HG02970 (cell line): ENCODE results near the gene NAALADL2.
"Not testable (repeated sequence)": the region's sequence is repeated elsewhere in the genome, so short reads cannot be mapped to it uniquely, and the experiment has no call there.

Source experiments
- ATAC-seq: cut with Tn5 transposase; IDR thresholded peaks from one replicate; pipeline ENCODE4 v1.9.1; 2021; ENCODE audit warnings: mild to moderate bottlenecking, moderate library complexity, moderate number of reproducible peaks; ENCODE audit not compliant: unreplicated experiment, low FRiP score

Gene NAALADL2

GRCh38 chr3:175118382-175118941 is 259.3 kb downstream of the NAALADL2 start:
- ATAC-seq: no peak

DNA sequence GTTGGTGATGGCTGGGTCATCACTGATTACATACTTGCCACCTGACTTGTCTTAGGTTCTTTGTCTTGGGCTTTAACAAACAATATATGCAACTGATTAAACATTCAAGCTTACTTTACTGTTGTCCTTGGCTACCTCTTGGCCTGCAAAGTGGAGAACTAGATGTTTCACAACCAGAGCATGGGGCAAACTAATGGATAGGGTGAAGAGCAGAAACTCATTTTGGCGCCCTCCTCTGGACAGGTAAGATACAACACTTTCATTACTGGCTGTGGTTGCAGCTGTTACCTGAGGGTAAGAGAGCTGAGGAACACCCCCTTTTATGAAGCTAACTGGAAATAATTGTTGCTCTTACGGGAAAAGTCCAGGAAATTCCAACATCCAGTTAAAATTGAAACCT is 262.1 kb downstream of the NAALADL2 start:
- no peak for ATAC-seq

DNA sequence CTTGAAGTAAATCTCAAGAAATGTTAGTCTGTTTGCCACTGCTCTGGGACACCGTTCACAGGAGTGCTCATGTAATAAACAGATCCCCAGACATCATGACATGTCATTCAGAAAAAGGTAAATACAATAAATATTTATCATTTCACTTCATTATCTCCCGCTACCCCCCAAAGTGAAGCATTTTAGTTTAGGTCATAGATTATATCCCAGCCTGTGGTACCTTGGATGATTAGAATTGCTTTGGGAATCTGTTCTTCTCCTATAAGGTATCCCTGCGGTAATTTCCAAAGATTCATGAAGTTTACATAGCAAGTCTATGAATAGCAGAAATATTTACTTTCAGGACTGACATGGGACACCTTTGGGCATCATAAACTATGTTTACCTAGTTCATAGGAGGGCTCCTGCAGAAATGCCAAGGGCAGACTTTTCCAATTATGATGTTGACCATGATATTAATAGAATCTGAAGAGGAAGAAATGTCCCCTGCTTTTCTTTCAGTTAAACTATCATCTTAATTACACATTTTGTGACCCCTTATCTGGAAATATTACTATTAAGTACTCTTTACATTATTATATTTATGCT is 268.0 kb downstream of the NAALADL2 start:
- ATAC-seq: no peak

- ATAC-seq: no peak
Measured at GRCh38 chr3:175129126-175129525, 270.0 kb downstream of the NAALADL2 start.

GRCh38 chr3:175129571-175129970 is 270.4 kb downstream of the NAALADL2 start:
- ATAC-seq: no peak

DNA sequence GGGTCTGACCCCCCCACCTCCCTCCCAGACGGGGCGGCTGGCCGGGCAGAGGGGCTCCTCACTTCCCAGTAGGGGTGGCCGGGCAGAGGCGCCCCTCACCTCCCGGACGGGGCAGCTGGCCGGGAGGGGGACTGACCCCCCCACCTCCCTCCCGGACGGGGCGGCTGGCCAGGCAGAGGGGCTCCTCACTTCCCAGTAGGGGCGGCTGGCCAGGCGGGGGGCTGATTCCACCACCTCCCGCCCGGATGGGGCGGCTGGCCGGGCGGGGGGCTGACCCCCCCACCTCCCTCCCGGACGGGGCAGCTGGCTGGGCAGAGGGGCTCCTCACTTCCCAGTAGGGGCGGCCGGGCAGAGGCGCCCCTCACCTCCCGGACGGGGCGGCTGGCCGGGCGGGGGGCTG is 272.7 kb downstream of the NAALADL2 start:
- ATAC-seq: not testable (repeated sequence)

DNA sequence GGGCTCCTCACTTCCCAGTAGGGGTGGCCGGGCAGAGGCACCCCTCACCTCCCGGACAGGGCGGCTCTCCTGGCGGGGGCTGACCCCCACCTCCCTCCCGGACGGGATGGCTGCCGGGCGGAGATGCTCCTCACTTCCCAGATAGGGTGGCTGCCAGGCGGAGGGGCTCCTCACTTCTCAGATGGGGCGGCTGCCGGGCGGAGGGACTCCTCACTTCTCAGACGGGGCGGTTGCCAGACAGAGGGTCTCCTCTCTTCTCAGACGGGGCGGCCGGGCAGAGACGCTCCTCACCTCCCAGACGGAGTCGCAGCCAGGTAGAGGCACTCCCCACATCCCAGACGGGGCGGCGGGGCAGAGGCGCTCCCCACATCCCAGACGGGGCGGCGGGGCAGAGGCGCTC is 273.6 kb downstream of the NAALADL2 start:
- not testable (repeated sequence) for ATAC-seq

DNA sequence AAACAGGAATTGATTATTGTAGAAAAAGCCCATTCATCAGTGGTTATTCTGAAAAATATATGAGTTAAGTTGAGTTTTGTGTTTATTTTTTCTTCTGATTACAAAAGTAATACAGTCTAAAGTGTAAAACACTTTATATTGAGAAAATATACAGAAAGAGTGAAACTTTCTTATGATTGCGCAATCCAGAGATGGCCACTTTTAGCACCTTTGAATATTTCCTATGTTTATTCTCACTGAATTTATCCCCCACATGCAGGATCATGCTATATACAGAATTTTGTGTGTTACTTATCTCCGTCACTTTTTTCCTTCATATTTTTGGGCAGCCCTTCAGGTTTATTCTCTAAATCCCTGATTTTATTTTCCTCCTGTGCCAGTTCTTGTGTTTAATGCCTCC is 285.2 kb downstream of the NAALADL2 start:
- no peak for ATAC-seq

- ATAC-seq: no peak
Measured at GRCh38 chr3:175146258-175146657, 287.1 kb downstream of the NAALADL2 start.

DNA sequence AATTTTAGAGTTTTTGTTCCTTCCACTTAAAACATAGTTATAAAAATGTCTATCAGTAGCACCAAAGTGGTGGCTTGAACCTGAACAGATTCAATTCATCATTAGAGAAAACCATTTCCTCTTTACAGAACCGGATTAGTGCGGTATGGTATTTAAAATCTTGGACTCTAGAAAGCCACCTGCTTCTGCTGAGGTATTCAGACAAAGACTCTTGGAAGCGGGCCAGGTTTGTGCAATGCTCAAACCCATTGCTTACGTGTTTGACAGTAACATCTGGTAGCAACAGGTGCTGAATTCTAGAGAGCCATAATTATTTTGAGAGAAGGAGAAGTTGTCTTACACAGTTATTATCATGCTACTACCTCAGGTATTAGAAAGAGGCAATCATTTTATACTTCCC is 290.5 kb downstream of the NAALADL2 start:
- ATAC-seq: peak; percentile 58

DNA sequence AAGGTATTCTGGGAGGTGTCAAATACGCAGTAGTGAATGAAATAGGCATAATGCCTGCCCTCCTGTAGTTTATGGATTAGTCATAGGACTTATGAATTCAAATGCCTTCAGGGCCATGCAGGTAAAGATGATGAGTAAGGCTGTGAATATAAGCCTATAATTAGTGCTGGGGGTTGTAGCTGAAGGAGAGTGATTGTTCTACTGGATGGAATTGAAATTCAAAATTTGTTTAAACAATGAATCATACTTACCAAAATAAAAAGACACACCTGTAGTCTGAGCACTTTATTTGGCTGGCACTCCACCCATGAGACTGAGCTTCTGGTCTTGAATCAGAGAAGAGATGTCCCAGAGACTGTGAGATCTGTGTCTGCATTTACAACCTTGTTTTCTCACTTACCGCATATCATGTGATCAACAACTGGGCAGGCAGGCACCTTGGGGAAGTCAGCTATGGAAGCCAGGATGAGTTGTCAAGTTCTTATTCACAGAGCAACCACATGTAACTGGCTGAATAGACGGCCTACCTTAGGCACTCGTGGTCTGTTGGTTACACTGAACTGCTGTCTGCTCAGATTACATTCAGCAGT is 291.8 kb downstream of the NAALADL2 start:
- ATAC-seq: no peak

GRCh38 chr3:175153595-175153994 is 294.5 kb downstream of the NAALADL2 start:
- ATAC-seq: no peak

DNA sequence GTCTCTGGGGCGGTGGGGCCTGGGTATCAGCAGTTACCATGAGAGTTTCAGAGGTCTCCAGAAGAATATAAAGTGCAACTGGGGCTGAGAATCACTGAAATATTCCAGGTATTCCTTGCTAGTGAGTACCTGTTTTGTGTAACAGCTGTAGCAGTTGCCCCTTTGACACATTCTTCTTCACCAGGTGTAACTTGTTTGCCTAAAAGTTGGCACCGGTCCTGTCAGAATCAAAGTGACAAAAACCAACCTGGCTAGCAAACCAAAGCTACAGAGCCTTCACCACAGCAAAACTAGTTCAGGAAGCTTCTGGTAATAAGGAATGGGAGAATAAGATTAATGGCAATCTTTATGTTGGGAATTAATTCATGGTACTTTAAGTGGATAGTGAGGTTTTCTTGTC is 296.0 kb downstream of the NAALADL2 start:
- ATAC-seq: no peak

DNA sequence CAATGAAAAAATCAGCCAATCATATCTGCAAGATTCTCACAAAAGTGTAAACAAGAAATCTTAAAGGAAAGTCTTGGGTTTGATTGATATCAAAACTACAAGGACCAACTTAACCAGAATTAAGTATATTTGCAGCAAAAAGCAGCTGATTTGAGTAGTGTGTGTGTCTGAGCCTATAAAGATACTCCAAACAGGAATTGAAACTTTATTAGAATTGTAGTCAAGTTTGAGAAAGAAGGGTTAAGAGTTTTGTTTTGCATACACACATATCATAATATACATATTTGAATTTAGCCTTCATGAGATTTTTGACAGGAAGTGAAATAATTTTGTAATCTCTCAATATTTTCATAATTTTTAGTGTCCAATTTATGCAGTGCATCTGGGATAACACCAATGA is 300.1 kb downstream of the NAALADL2 start:
- no peak for ATAC-seq

- ATAC-seq: no peak
Measured at GRCh38 chr3:175161291-175161690, 302.2 kb downstream of the NAALADL2 start.

DNA sequence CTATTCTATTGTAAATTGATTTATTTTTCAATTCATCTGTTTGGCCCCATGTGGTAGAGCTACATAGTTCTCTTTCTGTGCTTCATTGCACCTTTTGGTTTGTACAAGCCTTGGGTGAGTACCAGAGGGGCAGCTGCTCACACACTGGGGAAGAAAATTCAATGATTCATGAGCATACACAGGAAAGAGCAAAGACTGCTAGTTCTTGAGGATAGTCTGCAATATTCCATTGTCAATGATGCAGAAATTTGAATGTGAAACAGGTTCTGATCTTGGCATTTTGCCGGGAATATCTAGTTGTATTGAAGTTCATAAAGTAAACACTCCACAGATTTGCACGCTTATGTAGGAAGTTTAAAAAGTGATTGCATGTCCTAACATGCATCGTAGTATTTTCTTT is 304.6 kb downstream of the NAALADL2 start:
- no peak for ATAC-seq

DNA sequence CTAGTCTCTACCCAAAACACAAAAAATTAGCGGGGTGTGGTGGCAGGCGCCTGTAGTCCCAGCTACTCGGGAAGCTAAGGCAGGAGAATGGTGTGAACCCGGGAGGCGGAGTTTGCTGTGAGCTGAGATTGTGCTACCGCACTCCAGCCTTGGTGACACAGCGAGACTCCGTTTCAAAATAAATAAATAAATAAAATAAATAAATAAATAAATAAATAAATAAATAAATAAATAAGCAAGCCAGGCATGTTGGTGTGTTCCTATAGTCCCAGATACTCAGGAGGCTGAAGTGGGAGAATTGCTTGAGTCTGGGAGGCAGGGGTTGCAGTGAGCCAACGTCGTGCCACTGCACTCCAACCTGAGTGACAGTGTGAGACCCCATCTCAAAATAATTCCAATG is 314.0 kb downstream of the NAALADL2 start:
- not testable (repeated sequence) for ATAC-seq

DNA sequence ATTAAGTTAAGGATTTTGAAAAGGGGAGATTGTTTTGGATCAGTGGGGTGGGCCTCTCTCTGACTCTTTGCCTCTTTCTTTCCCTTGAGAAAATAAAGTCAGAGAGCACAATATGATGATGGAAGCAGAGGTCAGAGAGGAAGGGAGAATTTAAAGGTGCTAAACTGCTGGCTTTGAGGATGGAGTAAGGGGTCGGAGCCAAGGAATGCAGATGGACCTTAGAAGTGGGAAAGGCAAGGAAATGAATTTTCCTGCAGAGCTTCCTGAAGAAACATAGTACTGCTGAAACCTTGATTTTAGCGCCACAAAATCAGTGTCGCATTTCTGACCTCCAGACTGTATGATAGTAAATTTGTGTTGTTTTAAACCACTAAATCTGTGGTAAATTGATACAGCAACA is 317.4 kb downstream of the NAALADL2 start:
- ATAC-seq: no peak

GRCh38 chr3:175179055-175179454 is 319.9 kb downstream of the NAALADL2 start:
- ATAC-seq: no peak

GRCh38 chr3:175184392-175184791 is 325.3 kb downstream of the NAALADL2 start:
- no peak for ATAC-seq

GRCh38 chr3:175185903-175186302 is 326.8 kb downstream of the NAALADL2 start:
- no peak for ATAC-seq

- no peak for ATAC-seq
Measured at GRCh38 chr3:175186511-175186910, 327.4 kb downstream of the NAALADL2 start.
